NB4 (cell line): Measurements from ENCODE around the gene ZNF593OS.

Experiments used
- DNase-seq: peaks from one replicate; pipeline ENCODE4 v3.0.0; 2010; ENCODE audit warnings: low read depth
- H3K4me3 ChIP-seq: one replicate; pipeline ENCODE4 v1.5.1; 2011; ENCODE audit warnings: mild to moderate bottlenecking, low read depth, low read length, moderate library complexity
- CTCF ChIP-seq: IDR thresholded peaks from one replicate; pipeline ENCODE4 v1.5.1; 2012; ENCODE audit warnings: low read depth, low read length
- MAX ChIP-seq: IDR thresholded peaks from 2 replicates; pipeline ENCODE4 v1.6.1; 2011; ENCODE audit warnings: low read depth, low read length
- MYC ChIP-seq: IDR thresholded peaks from 2 replicates; pipeline ENCODE4 v1.6.1; 2011; ENCODE audit warnings: low read depth, low read length
- POLR2A ChIP-seq: IDR thresholded peaks from 2 replicates; pipeline ENCODE4 v1.6.1; 2011; ENCODE audit warnings: mild to moderate bottlenecking; ENCODE audit not compliant: insufficient read length; ENCODE audit errors: extremely low read depth

ZNF593OS gene

GRCh38 chr1:26188477-26188876, 16.8 kb upstream of the ZNF593OS start:
- no peak for DNase-seq
- no peak for TF ChIP-seq POLR2A
- TF ChIP-seq MAX, result no peak
- no peak for TF ChIP-seq CTCF
- TF ChIP-seq MYC, result no peak

GRCh38 chr1:26187882-26188281, 16.2 kb upstream of the ZNF593OS start:
- TF ChIP-seq MYC (no peak), MAX (no peak), CTCF (no peak), POLR2A (no peak)

More at GRCh38 chr1:26188477-26188876, 16.8 kb upstream of the ZNF593OS start:
- no peak overlapping the region for H3K4me3 ChIP-seq

GRCh38 chr1:26184883-26185282, 13.3 kb upstream of the ZNF593OS start:
- no peak for TF ChIP-seq POLR2A
- no peak for TF ChIP-seq CTCF
- TF ChIP-seq MYC, result no peak
- TF ChIP-seq MAX, result no peak
- no peak overlapping the region for H3K4me3 ChIP-seq
- no peak for DNase-seq

More at GRCh38 chr1:26187882-26188281, 16.2 kb upstream of the ZNF593OS start:
- DNase-seq, result no peak
- no peak overlapping the region for H3K4me3 ChIP-seq

GRCh38 chr1:26184086-26184485, 12.5 kb upstream of the ZNF593OS start:
- no peak for DNase-seq
- H3K4me3 ChIP-seq, result no peak overlapping the region
- TF ChIP-seq MYC (no peak), CTCF (no peak), MAX (no peak), POLR2A (no peak)

GRCh38 chr1:26182383-26182696, 10.7 kb upstream of the ZNF593OS start:
- TF ChIP-seq MAX (no peak), POLR2A (no peak), MYC (no peak), CTCF (no peak)
- no peak for DNase-seq
- H3K4me3 ChIP-seq, result no peak overlapping the region
